HEK293 (cell line): ENCODE data around the gene RPS19.

Source experiments
- EGR2 ChIP-seq: fragments of 450-650 bp; formaldehyde crosslinking; IDR thresholded peaks from 2 replicates; pipeline ENCODE4 v1.5.1; 2016; ENCODE audit warnings: low read depth, missing biosample characterization, missing genetic modification characterization
- KLF9 ChIP-seq: fragments of 450-650 bp; formaldehyde crosslinking; IDR thresholded peaks from 2 replicates; pipeline ENCODE4 v1.5.1; 2016; ENCODE audit warnings: missing biosample characterization, missing genetic modification characterization, low read depth
- OVOL3 ChIP-seq: fragments of 450-650 bp; formaldehyde crosslinking; IDR thresholded peaks from 2 replicates; pipeline ENCODE4 v1.5.1; 2016; ENCODE audit warnings: missing biosample characterization, missing genetic modification characterization
- RBAK ChIP-seq: fragments of 450-650 bp; formaldehyde crosslinking; IDR thresholded peaks from 2 replicates; pipeline ENCODE4 v1.5.1; 2016; ENCODE audit warnings: missing biosample characterization, missing genetic modification characterization
- REPIN1 ChIP-seq: fragments of 450-650 bp; formaldehyde crosslinking; IDR thresholded peaks from 2 replicates; pipeline ENCODE4 v1.5.1; 2017; ENCODE audit warnings: missing biosample characterization, missing genetic modification characterization, low read depth
- ZNF112 ChIP-seq: fragments of 450-650 bp; formaldehyde crosslinking; IDR thresholded peaks from 2 replicates; pipeline ENCODE4 v1.5.0; 2017; ENCODE audit warnings: missing biosample characterization, missing genetic modification characterization
- ZNF114 ChIP-seq: fragments of 450-650 bp; formaldehyde crosslinking; IDR thresholded peaks from 2 replicates; pipeline ENCODE4 v1.5.0; 2017; ENCODE audit warnings: missing biosample characterization, missing genetic modification characterization
- ZNF138 ChIP-seq: fragments of 450-650 bp; formaldehyde crosslinking; IDR thresholded peaks from 2 replicates; pipeline ENCODE4 v1.5.1; 2016; ENCODE audit warnings: missing biosample characterization, missing genetic modification characterization, borderline replicate concordance
- ZNF157 ChIP-seq: fragments of 450-650 bp; formaldehyde crosslinking; IDR thresholded peaks from 2 replicates; pipeline ENCODE4 v1.5.1; 2016; ENCODE audit warnings: missing biosample characterization, missing genetic modification characterization
- ZNF175 ChIP-seq: fragments of 450-650 bp; formaldehyde crosslinking; IDR thresholded peaks from 2 replicates; pipeline ENCODE4 v1.5.1; 2016; ENCODE audit warnings: missing biosample characterization, missing genetic modification characterization
- ZNF18 ChIP-seq: fragments of 450-650 bp; formaldehyde crosslinking; IDR thresholded peaks from 2 replicates; pipeline ENCODE4 v1.5.1; 2016; ENCODE audit warnings: missing biosample characterization, missing genetic modification characterization
- ZNF221 ChIP-seq: fragments of 450-650 bp; formaldehyde crosslinking; IDR thresholded peaks from 2 replicates; pipeline ENCODE4 v1.5.1; 2017; ENCODE audit warnings: missing biosample characterization, missing genetic modification characterization, borderline replicate concordance
- ZNF280D ChIP-seq: fragments of 450-650 bp; formaldehyde crosslinking; IDR thresholded peaks from 2 replicates; pipeline ENCODE4 v1.5.1; 2016; ENCODE audit warnings: missing biosample characterization, missing genetic modification characterization
- ZNF48 ChIP-seq: fragments of 450-650 bp; formaldehyde crosslinking; IDR thresholded peaks from 2 replicates; pipeline ENCODE4 v1.5.1; 2016; ENCODE audit warnings: missing biosample characterization, missing genetic modification characterization
- ZNF488 ChIP-seq: fragments of 450-650 bp; formaldehyde crosslinking; IDR thresholded peaks from 2 replicates; pipeline ENCODE4 v1.5.1; 2016; ENCODE audit warnings: missing biosample characterization, missing genetic modification characterization
- ZNF501 ChIP-seq: fragments of 450-650 bp; formaldehyde crosslinking; IDR thresholded peaks from 2 replicates; pipeline ENCODE4 v1.5.1; 2016; ENCODE audit warnings: missing biosample characterization, missing genetic modification characterization
- ZNF510 ChIP-seq: fragments of 450-650 bp; formaldehyde crosslinking; IDR thresholded peaks from 2 replicates; pipeline ENCODE4 v1.5.1; 2018; ENCODE audit warnings: mild to moderate bottlenecking, missing genetic modification characterization, missing biosample characterization; ENCODE audit not compliant: insufficient replicate concordance
- ZNF518A ChIP-seq: fragments of 450-650 bp; formaldehyde crosslinking; conservative IDR thresholded peaks from 2 replicates; pipeline ENCODE4 v1.5.1; 2016; ENCODE audit warnings: low read depth, missing biosample characterization, missing genetic modification characterization
- ZNF600 ChIP-seq: fragments of 450-650 bp; formaldehyde crosslinking; IDR thresholded peaks from 2 replicates; pipeline ENCODE4 v1.5.1; 2016; ENCODE audit warnings: missing biosample characterization, missing genetic modification characterization
- ZNF623 ChIP-seq: fragments of 450-650 bp; formaldehyde crosslinking; IDR thresholded peaks from 2 replicates; pipeline ENCODE4 v1.5.1; 2016; ENCODE audit warnings: missing biosample characterization, missing genetic modification characterization
- ZNF654 ChIP-seq: fragments of 450-650 bp; formaldehyde crosslinking; IDR thresholded peaks from 2 replicates; pipeline ENCODE4 v1.5.1; 2016; ENCODE audit warnings: low read depth, missing biosample characterization, missing genetic modification characterization
- ZNF664 ChIP-seq: fragments of 450-650 bp; formaldehyde crosslinking; IDR thresholded peaks from 2 replicates; pipeline ENCODE4 v1.5.1; 2016; ENCODE audit warnings: missing biosample characterization, missing genetic modification characterization
- ZNF692 ChIP-seq: fragments of 450-650 bp; formaldehyde crosslinking; IDR thresholded peaks from 2 replicates; pipeline ENCODE4 v1.5.1; 2016; ENCODE audit warnings: missing biosample characterization, missing genetic modification characterization
- ZNF776 ChIP-seq: fragments of 450-650 bp; formaldehyde crosslinking; IDR thresholded peaks from 2 replicates; pipeline ENCODE4 v1.5.0; 2017; ENCODE audit warnings: missing biosample characterization, missing genetic modification characterization, borderline replicate concordance
- ZNF785 ChIP-seq: fragments of 450-650 bp; formaldehyde crosslinking; IDR thresholded peaks from 2 replicates; pipeline ENCODE4 v1.5.1; 2016; ENCODE audit warnings: missing biosample characterization, missing genetic modification characterization
- ZSCAN18 ChIP-seq: fragments of 450-650 bp; formaldehyde crosslinking; IDR thresholded peaks from 2 replicates; pipeline ENCODE4 v1.5.1; 2016; ENCODE audit warnings: missing biosample characterization, missing genetic modification characterization
- ZSCAN30 ChIP-seq: fragments of 450-650 bp; IDR thresholded peaks from 2 replicates; pipeline ENCODE4 v1.5.1; 2018; ENCODE audit warnings: missing biosample characterization, mild to moderate bottlenecking, missing genetic modification characterization, moderate library complexity

Gene RPS19

DNA sequence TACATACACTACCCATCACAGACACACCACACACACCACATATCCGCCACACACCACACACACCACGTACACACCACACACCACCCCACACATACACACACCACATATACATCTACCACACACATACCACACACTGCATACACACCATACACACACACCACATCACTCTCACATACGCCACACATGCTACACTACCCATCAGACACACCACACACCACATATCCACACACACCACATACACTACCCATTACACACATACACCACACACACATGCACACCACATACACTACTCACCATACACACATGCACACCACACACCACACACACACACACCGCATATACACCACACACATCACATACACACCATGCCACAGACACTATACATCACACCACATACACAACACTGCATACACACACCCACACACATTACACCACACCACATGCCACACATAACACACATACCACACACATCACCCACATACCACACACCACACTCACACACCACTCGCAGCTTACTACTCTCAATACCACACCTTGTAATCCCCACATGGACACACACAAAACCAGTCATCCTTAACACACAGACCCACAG, 58.7 kb downstream of the RPS19 start (continued):
- TF ChIP-seq ZNF48 (tag by site-specific recombination) = no peak
- no peak for TF ChIP-seq ZNF654 (tag by site-specific recombination)
- TF ChIP-seq ZNF112 (tag by site-specific recombination) = 0 out of 2 replicates have a peak, but pooled peaks have one; percentile 4
- TF ChIP-seq ZNF623 = no peak
- no peak for TF ChIP-seq ZNF510 (tag by site-specific recombination)
- 0 out of 2 replicates have a peak, but pooled peaks have one; percentile 25 for TF ChIP-seq ZNF776 (tag by site-specific recombination)
- no peak for TF ChIP-seq ZNF221 (tag by site-specific recombination)
- no peak for TF ChIP-seq ZNF600 (tag by site-specific recombination)
- TF ChIP-seq ZNF501 (tag by site-specific recombination) = no peak
- TF ChIP-seq OVOL3 (tag by site-specific recombination) = no peak
- no peak for TF ChIP-seq ZNF664 (tag by site-specific recombination)
- peak; percentile 83; the same call in 1 of the 2 replicates for TF ChIP-seq ZNF785
- no peak for TF ChIP-seq ZNF280D (tag by site-specific recombination)
- TF ChIP-seq ZNF114 (tag by site-specific recombination) = peak; percentile 82
- TF ChIP-seq ZSCAN30 (tag by site-specific recombination) = no peak
- no peak for TF ChIP-seq REPIN1 (tag by site-specific recombination)
- TF ChIP-seq ZNF692 (tag by site-specific recombination) = no peak
- TF ChIP-seq ZNF488 = 0 out of 2 replicates have a peak, but pooled peaks have one; percentile 8
- TF ChIP-seq ZNF138 = no peak
- no peak for TF ChIP-seq ZNF175 (tag by site-specific recombination)
- 0 out of 2 replicates have a peak, but pooled peaks have one; percentile 39 for TF ChIP-seq RBAK (tag by site-specific recombination)
- TF ChIP-seq ZNF157 = peak; percentile 46; the same call in 1 of the 2 replicates
- no peak for TF ChIP-seq KLF9
- no peak for TF ChIP-seq ZNF518A (tag by site-specific recombination)
- TF ChIP-seq EGR2 (tag by site-specific recombination) = peak; percentile 54
- TF ChIP-seq ZNF18 (tag by site-specific recombination) = peak; percentile 54
- peak; percentile 47; the same call in 1 of the 2 replicates for TF ChIP-seq ZSCAN18 (tag by site-specific recombination)
